Esophagus muscularis mucosa (tissue), 3 donors: ENCODE measurements around the gene ZNF618.
"Not testable (repeated sequence)": the region's sequence is repeated elsewhere in the genome, so short reads cannot be mapped to it uniquely, and the experiment has no call there.

Source experiments
- POLR2A ChIP-seq: fragments of 450-650 bp; IDR thresholded peaks from one replicate; pipeline ENCODE4 v1.6.1; 2017; ENCODE audit warnings: antibody characterized with exemption, moderate library complexity, mild to moderate bottlenecking, low read depth
- TF ChIP-seq, protein P1 (sequence below), 3 experiments: fragments of 200-600 bp in 2 of 3; fragments of 450-650 bp in 1 of 3; sonication (generic) in 2 of 3; IDR thresholded peaks; one replicate each; pipeline ENCODE4 v1.5.1; 2017 to 2019; ENCODE audit warnings: antibody characterized with exemption in 3 of 3, mild to moderate bottlenecking in 2 of 3, moderate library complexity in 1 of 3

DNA sequence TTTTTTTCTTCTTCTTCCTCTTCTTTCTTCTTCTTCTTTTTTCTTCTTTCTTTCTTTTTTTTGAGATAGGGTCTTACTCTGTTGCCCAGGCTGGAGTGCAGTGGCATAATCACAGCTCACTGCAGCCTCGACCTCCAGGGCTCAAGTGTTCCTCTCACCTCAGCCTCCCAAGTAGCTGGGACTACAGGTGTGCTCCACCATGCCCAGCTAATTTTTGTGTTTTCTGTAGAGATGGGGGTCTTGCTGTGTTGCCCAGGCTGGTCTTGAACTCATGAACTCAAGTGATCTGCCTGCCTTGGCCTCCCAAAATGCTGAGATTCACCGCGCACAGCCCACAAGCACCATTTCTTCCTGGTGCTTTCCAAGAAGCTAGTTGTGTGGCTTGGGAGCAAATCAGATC, 121.0 kb downstream of the ZNF618 start:
- TF ChIP-seq, protein P1, sequence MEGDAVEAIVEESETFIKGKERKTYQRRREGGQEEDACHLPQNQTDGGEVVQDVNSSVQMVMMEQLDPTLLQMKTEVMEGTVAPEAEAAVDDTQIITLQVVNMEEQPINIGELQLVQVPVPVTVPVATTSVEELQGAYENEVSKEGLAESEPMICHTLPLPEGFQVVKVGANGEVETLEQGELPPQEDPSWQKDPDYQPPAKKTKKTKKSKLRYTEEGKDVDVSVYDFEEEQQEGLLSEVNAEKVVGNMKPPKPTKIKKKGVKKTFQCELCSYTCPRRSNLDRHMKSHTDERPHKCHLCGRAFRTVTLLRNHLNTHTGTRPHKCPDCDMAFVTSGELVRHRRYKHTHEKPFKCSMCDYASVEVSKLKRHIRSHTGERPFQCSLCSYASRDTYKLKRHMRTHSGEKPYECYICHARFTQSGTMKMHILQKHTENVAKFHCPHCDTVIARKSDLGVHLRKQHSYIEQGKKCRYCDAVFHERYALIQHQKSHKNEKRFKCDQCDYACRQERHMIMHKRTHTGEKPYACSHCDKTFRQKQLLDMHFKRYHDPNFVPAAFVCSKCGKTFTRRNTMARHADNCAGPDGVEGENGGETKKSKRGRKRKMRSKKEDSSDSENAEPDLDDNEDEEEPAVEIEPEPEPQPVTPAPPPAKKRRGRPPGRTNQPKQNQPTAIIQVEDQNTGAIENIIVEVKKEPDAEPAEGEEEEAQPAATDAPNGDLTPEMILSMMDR (IDR thresholded peaks at IDR 0.05) = not testable (repeated sequence)
- TF ChIP-seq POLR2A = not testable (repeated sequence)
